Fibroblast of pulmonary artery (primary cell): ENCODE results near the gene RTKN.

Source experiments
- DNase-seq: peaks from one replicate; pipeline ENCODE4 v3.0.0-alpha.2; 2010; ENCODE audit warnings: low read depth
- H3K4me3 ChIP-seq: replicated peaks from 2 replicates; pipeline ENCODE4 v1.5.1; 2011; ENCODE audit warnings: low read depth, mild to moderate bottlenecking, control low read depth, low read length, moderate library complexity
- CTCF ChIP-seq: IDR thresholded peaks from 2 replicates; pipeline ENCODE4 v1.5.1; 2011; ENCODE audit warnings: mild to moderate bottlenecking, control low read depth, low read length, inconsistent platforms; ENCODE audit errors: missing control alignments

RTKN gene

GRCh38 chr2:74429487-74430451 is 12.0 kb downstream of the RTKN start:
- no peak overlapping the region for H3K4me3 ChIP-seq
- no peak for DNase-seq
- no peak for TF ChIP-seq CTCF

GRCh38 chr2:74428675-74429074 is 13.1 kb downstream of the RTKN start:
- no peak for TF ChIP-seq CTCF
- H3K4me3 ChIP-seq = no peak overlapping the region
- DNase-seq = no peak

GRCh38 chr2:74427551-74427950 is 14.2 kb downstream of the RTKN start:
- no peak for DNase-seq
- no peak for TF ChIP-seq CTCF
- H3K4me3 ChIP-seq = no peak overlapping the region

GRCh38 chr2:74426181-74426758 is 15.5 kb downstream of the RTKN start:
- no peak overlapping the region for H3K4me3 ChIP-seq
- no peak for TF ChIP-seq CTCF
- no peak for DNase-seq

- H3K4me3 ChIP-seq = no peak overlapping the region
- no peak for TF ChIP-seq CTCF
- DNase-seq = no peak
These were observed 16.2 kb downstream of the RTKN start for GRCh38 chr2:74425523-74425922.

GRCh38 chr2:74424995-74425406 is 16.7 kb downstream of the RTKN start:
- no peak for TF ChIP-seq CTCF
- H3K4me3 ChIP-seq = no peak overlapping the region
- DNase-seq = no peak
